ENCODE results near the gene CLIC4. TPM values are rescaled to one million over a fixed set of nuclear protein-coding genes. Genes with fewer than 3 reads are reported as not detected.
A peak's percentile ranks its signal among the peaks of the same experiment; 100 is the strongest.
"Not testable (repeated sequence)": the region's sequence is repeated elsewhere in the genome, so short reads cannot be mapped to it uniquely, and the experiment has no call there.

The CLIC4 gene
- total RNA-seq, 1 donor from 2014 or later = 169 TPM

DNA sequence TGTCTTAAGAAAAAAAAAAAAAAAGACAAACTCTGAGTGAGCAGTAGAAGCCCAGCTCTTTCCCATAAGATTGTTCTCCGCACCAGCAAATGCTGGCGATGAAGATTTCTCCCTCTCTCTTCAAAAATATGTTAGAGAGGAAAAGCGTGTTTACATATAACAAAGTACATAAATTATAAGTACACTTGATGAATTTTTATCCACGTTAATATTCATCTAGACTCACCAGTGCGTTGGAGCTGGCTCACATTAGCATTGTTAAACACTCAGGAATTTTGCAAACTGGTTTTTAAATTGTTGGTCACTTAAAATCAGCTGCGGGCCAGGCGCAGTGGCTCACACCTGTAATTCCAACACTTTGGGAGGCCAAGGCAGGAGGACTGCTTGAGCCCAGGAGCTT lies 128.8 kb downstream of the CLIC4 start:
- peak; percentile 35 for DNase-seq (ENCODE audit: low spot score)

DNA sequence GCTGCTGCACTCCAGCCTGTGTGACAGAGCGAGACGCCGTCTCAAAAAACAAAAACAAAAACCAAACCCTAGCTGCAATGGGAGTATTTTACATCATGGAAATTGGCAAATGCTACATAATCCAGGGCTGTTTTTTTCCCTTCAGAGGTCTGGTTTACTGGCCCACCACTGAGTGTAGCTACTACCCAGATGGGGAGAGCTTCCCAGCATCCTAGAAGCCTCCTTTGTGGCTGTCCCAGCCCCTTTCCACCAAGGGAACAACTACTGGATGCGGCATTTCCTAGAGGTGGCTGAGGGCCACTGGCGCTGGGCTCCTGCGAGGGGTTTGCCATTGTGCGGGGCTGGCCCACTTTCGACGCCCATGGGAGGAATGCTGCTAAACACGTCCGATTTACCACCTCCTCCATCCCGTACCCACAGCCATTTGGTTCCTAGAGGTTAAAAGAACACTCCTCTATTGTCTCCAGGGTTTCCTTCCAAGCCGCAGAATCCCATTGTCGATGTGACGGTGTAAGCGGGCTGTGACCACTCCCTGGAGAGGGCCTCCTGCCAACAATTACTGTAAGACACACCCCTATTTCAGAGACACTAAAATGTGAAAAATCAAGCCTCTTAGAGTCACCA lies 129.5 kb downstream of the CLIC4 start:
- peak; percentile 64 for DNase-seq (ENCODE audit: low spot score)

- peak; percentile 75 for DNase-seq (ENCODE audit: low spot score)
Measured at GRCh38 chr1:24875257-24875656, 130.0 kb downstream of the CLIC4 start.

DNA sequence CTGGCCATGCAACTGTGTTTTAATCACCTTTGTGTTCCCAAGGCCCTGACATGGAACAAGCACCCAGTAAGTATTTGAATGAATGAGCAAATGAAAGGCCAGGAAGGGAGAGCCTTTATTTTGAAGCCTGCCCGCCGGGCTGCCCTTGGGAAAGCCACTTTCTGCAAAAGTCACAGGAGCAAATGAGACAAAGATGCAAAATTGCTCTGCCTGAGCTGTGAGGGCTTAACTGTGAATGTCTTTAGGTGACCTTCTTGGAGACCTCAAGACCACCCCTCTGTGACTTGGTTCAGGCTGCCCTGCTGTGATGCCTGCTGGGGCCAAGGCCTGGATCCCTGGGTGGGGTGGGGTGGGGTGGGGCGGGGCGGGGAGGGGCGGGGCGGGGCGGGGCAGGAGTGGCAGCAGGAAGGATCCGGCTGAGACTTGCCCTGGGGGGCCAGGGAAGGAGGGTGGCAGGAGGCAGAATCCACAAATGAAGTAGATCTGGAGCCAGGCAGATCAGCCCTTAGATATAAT lies 130.8 kb downstream of the CLIC4 start:
- peak; percentile 39 for DNase-seq (ENCODE audit: low spot score)

DNA sequence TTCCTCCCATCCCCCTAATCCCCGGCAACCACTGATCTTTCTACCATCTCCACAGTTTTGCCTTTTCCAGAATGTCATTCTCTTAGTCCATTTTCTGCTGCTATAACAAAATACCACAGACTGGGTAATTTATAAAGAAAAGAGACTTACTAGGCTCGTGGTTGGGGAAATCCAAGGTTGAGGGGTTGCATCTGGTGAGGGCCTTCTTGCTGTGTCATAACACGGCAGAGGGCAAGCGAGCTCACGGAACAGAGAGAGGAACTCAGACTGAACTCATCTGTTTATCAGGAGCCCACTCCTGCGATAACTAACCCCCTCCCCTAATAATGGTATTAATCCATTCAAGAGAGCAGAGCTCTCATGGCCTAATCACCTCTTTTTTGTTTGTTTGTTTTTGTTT lies 132.8 kb downstream of the CLIC4 start:
- peak; percentile 45 for DNase-seq (ENCODE audit: low spot score)

DNA sequence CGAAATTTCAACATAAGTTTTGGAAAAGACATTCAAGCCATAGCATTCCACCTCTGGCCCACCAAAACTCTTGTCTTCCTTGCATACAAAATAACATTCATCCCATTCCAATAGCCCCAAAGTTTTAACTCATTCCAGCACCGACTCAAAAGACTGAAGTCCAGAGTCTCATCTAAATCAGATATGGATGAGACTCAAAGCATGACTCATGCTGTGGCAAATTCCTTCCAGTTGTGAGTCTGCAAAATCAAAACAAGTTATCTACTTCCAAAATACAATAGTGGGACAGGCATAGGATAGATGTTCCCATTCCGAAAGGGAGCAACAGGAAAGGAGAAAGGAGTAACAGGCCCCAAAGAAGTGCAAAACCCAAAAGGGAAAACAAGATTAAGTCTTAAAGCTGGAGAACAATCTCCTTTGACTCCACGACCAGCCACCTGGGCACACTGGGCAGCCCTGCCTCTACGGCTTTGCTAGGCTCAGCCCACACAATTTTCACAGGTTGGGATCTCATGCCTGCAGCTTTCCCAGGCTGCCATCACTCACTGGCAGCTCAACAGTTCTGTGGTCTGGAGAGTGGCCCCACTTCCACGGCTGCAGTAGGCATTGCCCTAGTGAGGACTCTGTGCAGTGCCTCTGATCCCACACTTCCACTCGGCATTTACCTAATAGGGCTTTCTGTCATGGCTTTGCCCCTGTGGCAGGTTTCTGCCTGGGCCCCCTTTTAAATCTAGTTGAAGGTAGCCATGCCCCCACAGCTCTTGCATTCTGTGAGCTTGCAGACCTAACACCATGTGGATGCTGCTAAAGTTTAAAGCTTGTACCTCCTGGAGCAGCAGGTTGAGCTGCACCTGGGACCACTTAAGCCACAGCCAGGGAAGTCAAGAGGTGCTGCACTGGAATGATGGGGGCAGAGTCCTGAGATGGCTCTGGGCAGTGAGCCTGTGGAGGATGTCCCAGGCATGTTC lies 133.8 kb downstream of the CLIC4 start:
- peak; percentile 35 for DNase-seq (ENCODE audit: low spot score)

- DNase-seq (ENCODE audit: low spot score) = no peak
Measured at GRCh38 chr1:24881034-24881433, 135.8 kb downstream of the CLIC4 start.

GRCh38 chr1:24884751-24885150 lies 139.5 kb downstream of the CLIC4 start:
- DNase-seq (ENCODE audit: low spot score) = no peak

DNA sequence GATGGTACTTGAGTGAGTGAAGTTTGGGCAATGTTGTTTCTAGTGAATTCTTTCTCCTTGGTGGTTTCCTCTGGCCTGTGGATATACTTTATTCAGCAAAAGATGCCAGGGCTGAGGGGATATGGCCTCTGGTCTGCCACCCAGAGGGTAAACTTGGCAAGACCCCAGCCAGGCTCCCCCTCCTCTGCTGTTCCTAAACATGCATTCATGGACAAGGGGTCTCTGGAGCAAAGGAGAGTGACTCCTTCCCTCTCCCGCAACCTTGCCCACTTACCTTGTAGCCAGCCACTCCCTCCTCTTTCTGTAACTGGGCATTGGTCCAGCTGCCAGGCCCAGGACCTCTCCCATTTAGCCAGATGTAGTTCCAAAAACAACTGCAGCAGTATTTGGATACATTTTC lies 141.0 kb downstream of the CLIC4 start:
- peak; percentile 55 for DNase-seq (ENCODE audit: low spot score)

DNA sequence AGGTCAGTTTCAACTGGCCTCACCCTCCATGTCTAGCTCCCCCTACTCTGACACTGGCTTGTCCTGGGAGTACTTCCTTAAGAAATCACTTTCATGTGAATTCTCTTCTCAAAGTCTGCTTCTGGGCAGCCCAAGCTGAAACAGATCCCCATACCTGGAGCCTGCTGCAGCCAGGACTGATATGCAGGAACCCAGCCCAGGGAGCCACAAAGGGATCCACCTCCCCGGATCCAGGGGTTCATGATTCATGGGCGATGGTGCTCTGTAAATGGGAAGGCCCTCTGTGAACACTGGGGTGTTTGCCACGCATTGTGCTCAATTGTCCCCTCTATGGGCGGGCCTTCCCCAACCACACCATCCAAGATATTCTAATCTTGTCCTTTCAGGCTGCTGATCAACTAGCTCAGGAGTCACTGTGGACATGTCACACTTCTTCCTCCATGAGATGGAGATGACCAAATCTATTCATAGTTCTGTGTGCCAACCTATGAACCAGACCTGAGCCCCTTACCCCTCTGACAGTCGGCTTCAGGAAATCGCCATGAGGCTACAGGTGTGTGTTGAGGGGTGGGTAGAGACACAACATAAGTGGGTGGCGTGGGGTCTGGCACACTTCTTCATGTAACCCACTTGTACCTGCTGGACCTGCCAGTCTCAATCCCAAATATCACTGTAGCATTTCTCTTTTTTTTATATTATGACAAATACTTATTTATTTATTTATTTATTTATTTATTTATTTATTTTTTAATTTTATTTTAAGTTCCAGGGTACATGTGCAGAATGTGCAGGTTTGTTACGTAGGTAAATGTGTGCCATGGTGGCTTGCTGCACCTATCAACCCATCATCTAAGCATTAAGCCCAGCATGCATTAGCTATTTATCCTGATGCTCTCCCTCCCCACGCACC lies 143.1 kb downstream of the CLIC4 start:
- peak; percentile 41 for DNase-seq (ENCODE audit: low spot score)

DNA sequence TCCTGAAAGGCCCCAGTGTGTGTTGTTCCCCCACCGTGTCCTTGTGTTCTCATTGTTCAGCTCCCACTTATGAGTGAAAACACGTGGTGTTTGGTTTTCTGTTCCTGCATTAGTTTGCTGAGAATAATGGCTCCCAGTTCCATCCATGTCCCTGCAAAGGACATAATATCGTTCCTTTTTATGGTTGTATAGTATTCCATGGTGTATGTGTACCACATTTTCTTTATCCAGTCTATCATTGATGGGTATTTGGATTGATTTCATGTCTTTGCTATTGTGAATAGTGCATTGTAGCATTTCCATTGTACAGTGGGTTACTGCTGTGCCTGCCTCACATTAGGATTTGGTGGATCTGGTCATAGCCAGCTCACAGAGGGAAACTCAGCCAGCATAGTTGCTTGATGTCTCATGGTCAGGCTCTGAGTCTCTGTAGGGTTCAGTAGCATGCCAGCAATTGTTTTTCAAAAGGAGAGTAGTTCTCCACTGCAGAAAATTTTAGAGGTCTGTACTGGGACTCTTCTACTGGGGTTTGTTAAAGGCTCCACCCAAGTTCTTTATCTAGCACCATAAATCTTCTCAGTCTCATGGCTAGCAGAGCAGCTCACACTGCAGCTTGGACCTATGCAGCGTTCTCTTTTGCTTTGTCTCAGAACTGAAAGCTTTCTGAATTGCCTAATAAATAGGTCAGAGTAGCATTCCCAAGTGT lies 143.9 kb downstream of the CLIC4 start:
- DNase-seq (ENCODE audit: low spot score) = peak; percentile 2

DNA sequence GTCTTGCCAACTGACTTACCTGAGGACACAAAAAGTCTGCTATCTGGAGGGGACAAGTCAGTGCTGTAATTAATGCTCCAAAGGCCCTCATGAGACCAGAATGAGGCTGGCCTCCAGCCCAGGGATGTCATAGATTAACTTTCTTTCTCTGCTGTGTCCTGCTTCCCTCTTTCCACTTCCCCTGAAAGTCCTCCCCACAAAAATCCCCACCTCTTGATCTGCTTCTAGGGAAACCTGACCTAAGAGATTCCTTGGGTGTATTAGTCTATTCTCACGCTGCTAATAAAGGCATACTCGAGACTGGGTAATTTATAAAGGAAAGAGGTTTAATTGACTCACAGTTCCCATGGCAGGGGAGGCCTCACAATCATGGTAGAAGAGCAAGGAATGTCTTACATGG lies 145.6 kb downstream of the CLIC4 start:
- peak; percentile 47 for DNase-seq (ENCODE audit: low spot score)

- not testable (repeated sequence) for DNase-seq (ENCODE audit: low spot score)
Measured at GRCh38 chr1:24891367-24891766, 146.1 kb downstream of the CLIC4 start.

- DNase-seq (ENCODE audit: low spot score) = peak; percentile 45
Measured at GRCh38 chr1:24892188-24893153, 147.2 kb downstream of the CLIC4 start.

DNA sequence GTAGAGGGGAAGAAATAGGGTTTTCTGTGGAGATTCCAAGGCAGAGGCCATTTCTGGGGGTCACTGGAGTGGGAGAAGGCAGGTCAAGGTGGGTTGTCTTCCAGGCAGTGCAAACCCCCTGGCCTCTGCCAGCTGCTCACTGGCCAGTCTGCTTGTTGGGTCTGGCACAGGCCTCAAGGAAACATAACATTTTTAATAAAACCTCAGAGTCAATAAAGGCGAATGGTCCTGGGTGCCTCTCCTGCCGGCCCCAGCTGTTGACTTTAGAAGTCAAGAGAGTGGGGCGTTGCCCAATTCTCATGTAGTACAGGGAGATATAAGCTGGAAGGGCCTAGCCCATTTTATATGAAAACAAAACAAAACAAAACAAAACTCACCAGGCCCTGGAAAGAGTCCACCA lies 148.2 kb downstream of the CLIC4 start:
- peak; percentile 33 for DNase-seq (ENCODE audit: low spot score)
